Activated T-cell treated with anti-CD3 and anti-CD28 coated beads, Interleukin-2, amount 50 U/mL, for 1 hour (primary cell): ENCODE measurements around the gene PDE8A.
"Not testable (repeated sequence)": the region's sequence is repeated elsewhere in the genome, so short reads cannot be mapped to it uniquely, and the experiment has no call there.

Experiments used
- DNase-seq: peaks from one replicate; pipeline ENCODE4 v3.0.0-alpha.2; 2020

Gene PDE8A

DNA sequence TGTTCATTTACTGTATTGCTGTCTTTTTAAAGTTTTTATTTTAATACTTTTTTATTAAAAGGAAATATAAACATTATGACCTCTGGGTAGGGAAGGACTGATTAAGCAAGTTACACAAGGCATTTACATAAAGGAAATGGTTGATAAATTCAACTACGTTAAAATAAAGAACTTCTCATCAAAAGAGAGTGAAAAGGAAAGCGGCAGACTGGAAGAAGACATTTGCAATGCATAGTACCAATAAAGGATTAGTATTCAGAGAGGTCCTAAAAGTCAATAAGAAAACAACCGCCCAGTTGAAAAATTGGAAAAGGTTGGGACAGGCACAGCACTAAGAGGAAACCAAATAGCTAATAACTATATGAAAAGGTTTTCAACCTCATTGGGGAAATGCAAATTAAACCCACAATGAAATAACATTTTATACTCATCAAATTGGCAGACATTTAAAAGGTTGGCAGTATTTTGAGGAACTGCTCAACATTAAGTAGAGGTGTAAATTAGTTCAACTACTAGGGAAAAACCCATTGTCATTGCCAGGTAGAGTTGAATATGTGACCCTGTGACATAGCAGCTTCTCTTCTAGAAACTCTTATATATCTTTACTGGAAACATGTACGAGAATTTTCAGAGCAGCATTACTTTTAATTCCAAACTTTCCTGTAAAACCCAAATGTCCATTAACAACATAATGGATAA, 9.5 kb downstream of the PDE8A start:
- DNase-seq = no peak

GRCh38 chr15:84992157-84992944, 10.7 kb downstream of the PDE8A start:
- DNase-seq = no peak

GRCh38 chr15:84996055-84996454, 14.4 kb downstream of the PDE8A start:
- DNase-seq = no peak

GRCh38 chr15:84996714-84997113, 15.1 kb downstream of the PDE8A start:
- DNase-seq = not testable (repeated sequence)

DNA sequence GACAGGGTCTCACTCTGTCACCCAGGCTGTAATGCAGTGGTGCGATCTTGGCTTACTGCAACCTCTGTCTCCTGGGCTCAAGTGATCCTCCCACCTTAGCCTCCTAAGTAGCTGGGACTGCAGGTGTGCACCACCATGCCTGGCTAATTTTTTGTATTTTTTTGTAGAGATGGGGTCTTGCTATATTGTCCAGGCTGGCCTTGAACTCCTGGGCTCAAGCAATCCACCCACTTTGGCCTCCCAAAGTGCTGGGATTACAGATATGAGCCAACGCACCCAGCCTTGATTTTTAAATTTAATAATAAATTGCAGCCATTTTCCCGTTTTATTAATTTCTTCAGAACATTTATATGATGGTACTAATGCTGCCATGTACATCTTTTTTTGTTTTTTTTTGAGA, 15.6 kb downstream of the PDE8A start:
- DNase-seq = not testable (repeated sequence)

- DNase-seq = no peak
Observed at GRCh38 chr15:85000189-85000864, 18.7 kb downstream of the PDE8A start.

DNA sequence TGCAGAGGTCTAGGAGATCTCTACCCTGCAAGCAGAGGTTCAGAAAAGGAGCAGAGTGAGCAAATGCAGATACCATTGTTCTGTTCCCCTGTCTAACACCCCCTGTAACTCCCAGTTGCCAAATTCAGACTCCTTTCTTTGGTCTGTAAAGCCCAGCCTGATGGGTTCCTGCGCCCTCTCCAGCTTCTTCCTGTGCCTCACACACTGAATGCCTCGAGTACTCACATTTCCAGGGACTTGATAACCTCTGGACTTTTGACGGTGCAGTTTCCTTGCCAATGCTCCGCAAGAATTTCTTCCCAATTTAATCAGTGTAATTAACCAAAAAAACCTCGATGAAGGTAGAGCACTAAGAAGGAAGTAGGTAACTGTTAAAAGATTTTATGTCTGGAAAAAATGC, 19.3 kb downstream of the PDE8A start:
- DNase-seq = no peak

DNA sequence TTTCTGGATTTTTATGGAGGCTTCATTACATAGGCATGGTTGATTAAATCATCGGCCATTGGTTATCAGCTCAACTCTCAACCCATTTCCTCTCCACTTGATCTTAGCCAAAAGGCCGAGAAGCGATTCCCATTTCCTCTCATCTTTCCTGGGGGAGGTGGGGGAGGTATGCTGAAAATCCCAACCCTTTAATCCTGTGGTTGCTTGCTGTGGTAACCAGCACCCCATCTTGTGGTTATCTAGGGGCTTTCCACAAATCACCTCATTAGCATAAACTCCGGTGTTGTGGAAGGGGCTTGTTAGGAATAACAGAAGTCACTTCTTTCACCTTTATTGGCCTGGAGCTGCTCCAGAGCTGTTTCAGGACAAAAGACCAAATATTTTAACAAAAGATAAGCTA, 20.9 kb downstream of the PDE8A start:
- DNase-seq = no peak

- DNase-seq = no peak
Observed at GRCh38 chr15:85003593-85004312, 22.1 kb downstream of the PDE8A start.

DNA sequence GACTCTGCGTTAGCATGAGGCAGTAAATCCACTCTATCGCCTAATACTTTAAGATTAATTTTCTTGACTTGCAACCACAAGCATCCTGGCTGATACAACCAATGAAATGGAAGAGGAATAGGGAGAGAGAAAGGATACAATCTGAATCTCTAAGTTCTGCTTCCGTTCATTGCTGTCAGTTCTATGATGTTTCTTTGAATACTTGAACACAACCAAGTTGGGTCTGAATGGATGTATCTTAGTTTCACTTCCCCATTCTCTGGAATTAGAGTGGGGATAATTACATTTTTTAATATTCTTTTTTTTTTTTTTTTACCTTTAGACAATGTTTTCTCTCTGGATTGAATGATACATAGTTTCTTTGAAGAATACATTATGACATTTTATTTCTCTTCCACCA, 22.9 kb downstream of the PDE8A start:
- no peak for DNase-seq

- no peak for DNase-seq
Observed at GRCh38 chr15:85005319-85005718, 23.7 kb downstream of the PDE8A start.

DNA sequence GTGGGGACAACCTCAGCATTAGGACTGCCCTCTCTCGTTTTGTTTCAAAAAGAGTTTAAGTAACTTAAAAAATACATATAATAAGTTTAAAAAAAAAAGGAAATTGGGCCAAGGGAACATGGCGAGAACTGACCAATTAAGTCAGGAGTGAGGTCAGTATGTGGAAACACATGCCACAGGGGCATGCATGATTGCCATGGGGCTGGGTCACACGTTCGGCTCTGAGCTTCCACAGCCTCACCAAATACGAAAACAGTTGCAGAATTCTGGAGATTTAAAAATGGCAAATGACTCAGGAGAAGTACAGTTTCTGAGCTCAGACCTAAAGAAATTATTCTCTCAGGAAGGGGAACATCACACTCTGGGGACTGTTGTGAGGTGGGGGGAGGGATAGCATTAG, 24.1 kb downstream of the PDE8A start:
- no peak for DNase-seq

- no peak for DNase-seq
Observed at GRCh38 chr15:85006201-85006600, 24.5 kb downstream of the PDE8A start.

DNA sequence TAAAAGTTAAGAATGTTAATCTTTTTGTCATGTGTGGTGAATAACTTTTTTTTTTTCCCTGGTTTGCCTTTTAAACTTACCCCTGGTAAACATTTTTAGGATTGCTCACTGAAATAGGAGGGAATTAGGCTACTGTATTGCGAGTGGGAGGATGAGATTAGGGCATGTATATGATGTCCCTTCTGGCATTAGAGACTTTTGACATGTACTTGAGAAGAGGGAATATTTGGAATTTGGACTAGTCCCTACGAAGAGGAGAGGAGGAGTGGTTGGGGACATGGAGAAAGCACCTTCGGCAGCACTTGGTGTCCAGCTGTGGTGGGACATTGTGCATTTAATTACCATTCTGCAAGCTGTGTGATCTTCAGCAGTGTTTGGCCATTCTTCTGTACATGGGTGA, 25.0 kb downstream of the PDE8A start:
- no peak for DNase-seq

DNA sequence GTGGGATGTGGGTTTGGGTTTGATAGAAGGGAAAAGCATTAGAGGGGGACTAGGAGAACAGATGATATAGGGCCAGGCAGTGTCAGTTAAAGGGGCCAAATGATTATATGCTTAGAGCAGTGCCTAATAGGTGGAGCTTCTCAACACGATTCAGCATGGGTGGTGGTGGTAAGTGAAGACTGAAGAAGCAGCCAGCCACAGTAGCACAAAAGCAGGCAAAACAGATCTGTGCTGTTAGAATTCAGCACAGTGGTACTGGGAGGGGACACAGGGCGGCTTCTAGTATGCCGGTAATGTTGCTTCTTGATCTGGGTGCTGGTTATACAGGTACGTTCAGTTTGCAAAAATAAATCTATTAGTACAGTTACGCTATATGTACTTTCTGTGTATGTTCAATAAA, 25.5 kb downstream of the PDE8A start:
- DNase-seq = no peak

- no peak for DNase-seq
Observed at GRCh38 chr15:85007741-85008397, 26.2 kb downstream of the PDE8A start.

DNA sequence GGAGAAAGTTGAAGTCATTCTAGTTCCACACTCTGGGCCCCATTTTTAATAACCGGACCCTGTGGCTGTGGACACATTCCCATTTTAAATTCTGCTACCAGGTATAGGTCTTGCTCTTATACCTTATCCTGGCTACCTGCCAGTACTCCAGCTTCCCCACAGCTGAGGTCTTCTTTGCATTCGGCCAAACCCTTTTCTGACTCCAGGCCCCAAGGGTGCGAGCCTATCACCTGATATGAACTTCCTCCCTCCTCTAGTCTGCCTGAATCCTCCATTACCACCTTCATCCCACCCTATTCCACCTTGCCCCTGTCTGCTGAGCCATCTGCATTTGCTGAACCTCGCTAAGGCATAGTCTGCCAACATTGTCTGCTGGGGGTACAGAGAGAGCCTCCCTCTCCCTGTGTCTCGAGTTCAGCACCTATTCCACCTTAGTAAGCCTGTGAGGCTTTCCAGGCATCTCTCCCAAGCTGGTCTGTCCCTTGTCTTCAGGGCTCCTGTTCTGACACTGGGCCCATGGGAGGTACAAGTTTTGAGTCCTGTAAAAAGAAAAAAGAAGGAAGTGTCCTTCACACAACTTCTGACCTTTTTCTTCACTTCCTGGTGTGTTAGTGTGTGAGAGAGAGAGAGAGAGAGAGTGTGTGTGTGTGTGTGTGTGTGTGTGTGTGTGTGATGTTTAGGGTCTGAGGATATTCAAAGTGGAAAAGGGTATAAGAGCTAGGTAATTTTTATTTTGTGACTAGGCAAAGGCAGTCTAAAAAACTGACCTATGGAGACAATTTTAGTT, 27.0 kb downstream of the PDE8A start:
- DNase-seq = no peak

- DNase-seq = no peak
Observed at GRCh38 chr15:85009435-85009834, 27.8 kb downstream of the PDE8A start.

DNA sequence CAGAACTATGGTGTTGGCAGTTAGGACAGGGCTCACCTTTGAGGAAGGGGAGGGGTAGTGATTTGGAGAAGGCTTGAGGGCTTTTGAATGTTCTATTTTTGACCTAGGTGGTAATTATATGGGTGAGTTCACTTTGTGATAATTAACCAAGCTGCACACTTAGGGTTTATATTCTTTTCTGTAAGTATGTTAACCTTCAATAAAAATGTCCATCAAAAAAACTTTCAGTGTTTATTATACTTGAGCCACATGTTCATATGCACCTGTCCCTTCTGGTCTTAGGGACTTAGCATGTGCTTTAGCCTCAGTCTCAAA, 28.4 kb downstream of the PDE8A start:
- DNase-seq = no peak

DNA sequence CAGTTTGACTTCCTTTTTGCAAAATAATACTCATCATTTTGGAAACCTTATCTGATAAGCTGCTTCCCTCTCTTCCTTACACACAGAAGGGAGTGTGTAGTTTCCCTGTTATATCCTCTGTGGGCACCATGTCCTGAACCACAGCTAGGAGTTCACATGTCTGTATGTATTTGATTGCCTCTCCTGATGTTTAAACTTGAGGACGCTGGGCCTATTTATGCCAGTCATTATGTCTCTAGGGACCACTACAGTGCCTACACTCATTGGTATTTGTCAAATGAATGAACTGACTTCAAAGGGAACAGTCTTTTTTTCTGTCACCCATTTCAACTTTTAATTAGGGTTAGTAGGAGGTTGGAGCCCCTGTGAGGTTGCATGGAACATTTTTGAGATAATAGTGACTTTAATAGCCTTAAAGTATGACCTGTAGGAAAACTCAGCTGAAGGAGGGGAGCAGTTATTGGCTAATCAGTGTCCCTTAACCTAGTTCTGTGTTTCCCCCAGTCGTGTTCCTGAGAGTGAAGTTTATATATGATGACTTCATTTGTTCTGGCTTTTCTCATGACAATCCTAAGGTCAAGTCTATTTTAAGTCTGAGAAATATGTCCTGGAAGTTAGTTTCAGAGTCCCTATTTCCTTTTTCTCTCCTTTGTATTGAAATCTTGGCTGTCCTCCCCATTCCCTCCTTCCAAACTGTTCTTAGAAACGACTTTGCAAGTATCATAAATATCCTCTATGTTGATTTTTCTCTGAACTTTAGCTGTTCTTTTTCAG, 28.9 kb downstream of the PDE8A start:
- DNase-seq = no peak

- no peak for DNase-seq
Observed at GRCh38 chr15:85011160-85011571, 29.5 kb downstream of the PDE8A start.
